HL-60 (cell line): ENCODE data around the gene ERGIC1.

Experiments
- CTCF ChIP-seq: IDR thresholded peaks from one replicate; pipeline ENCODE4 v1.5.1; 2011; ENCODE audit warnings: low read length, control low read depth, inconsistent platforms; ENCODE audit not compliant: insufficient read depth
- GABPA ChIP-seq: IDR thresholded peaks from 2 replicates; pipeline ENCODE4 v1.6.1; 2012; ENCODE audit warnings: low read depth
- POLR2AphosphoS5 ChIP-seq: IDR thresholded peaks from 2 replicates; pipeline ENCODE4 v1.6.1; 2012; ENCODE audit warnings: low read depth
- REST ChIP-seq: IDR thresholded peaks from 2 replicates; pipeline ENCODE4 v1.6.1; 2012; ENCODE audit warnings: low read depth; ENCODE audit not compliant: insufficient replicate concordance
- SPI1 ChIP-seq: IDR thresholded peaks from 2 replicates; pipeline ENCODE4 v1.6.1; 2012; ENCODE audit warnings: low read depth, mild to moderate bottlenecking, borderline replicate concordance

- TF ChIP-seq CTCF, result no peak
- no peak for TF ChIP-seq SPI1
- TF ChIP-seq POLR2AphosphoS5, result no peak
- TF ChIP-seq REST, result no peak
- no peak for TF ChIP-seq GABPA
Observed at GRCh38 chr5:172940268-172941066, 106.4 kb downstream of the ERGIC1 start.
